GM23248 (cell line): ENCODE measurements around the gene SCRN3. TPM values are rescaled to one million over a fixed set of nuclear protein-coding genes. Genes with fewer than 3 reads are reported as not detected.

Experiments used
- DNase-seq: peaks from one replicate; pipeline ENCODE4 v3.0.0-alpha.2; 2015
- H2AFZ ChIP-seq: fragments of 200-600 bp; sonication (generic); 2 replicates; pipeline ENCODE4 v1.6.1; 2016; ENCODE audit warnings: antibody characterized with exemption
- H3F3A ChIP-seq: fragments of 200-600 bp; sonication (generic); 2 replicates; pipeline ENCODE4 v1.6.1; 2016; ENCODE audit warnings: mild to moderate bottlenecking, antibody characterized with exemption, mixed run types; ENCODE audit not compliant: insufficient read depth
- H3K27ac ChIP-seq: fragments of 200-600 bp; sonication (generic); 2 replicates; pipeline ENCODE4 v1.5.1; 2016; ENCODE audit warnings: mild to moderate bottlenecking
- H3K27me3 ChIP-seq: fragments of 200-600 bp; sonication (generic); replicated peaks from 2 replicates; pipeline ENCODE4 v1.6.1; 2016; ENCODE audit warnings: mild to moderate bottlenecking; ENCODE audit not compliant: insufficient read depth
- H3K36me3 ChIP-seq: fragments of 200-600 bp; sonication (generic); 2 replicates; pipeline ENCODE4 v1.6.1; 2016; ENCODE audit warnings: low read depth, mild to moderate bottlenecking
- H3K4me1 ChIP-seq: fragments of 200-600 bp; sonication (generic); 2 replicates; pipeline ENCODE4 v1.6.1; 2016; ENCODE audit warnings: mild to moderate bottlenecking; ENCODE audit not compliant: insufficient read depth
- H3K4me2 ChIP-seq: fragments of 200-600 bp; sonication (generic); one replicate; pipeline ENCODE4 v1.6.1; 2016; ENCODE audit warnings: mild to moderate bottlenecking; ENCODE audit not compliant: unreplicated experiment
- H3K4me3 ChIP-seq: fragments of 200-600 bp; sonication (generic); 2 replicates; pipeline ENCODE4 v1.5.1; 2016; ENCODE audit warnings: mild to moderate bottlenecking
- H3K79me2 ChIP-seq: fragments of 200-600 bp; sonication (generic); 2 replicates; pipeline ENCODE4 v1.6.1; 2016; ENCODE audit warnings: mild to moderate bottlenecking; ENCODE audit not compliant: insufficient read depth
- H3K9ac ChIP-seq: fragments of 200-600 bp; sonication (generic); 2 replicates; pipeline ENCODE4 v1.6.1; 2016; ENCODE audit warnings: mild to moderate bottlenecking
- H3K9me2 ChIP-seq: fragments of 200-600 bp; sonication (generic); 2 replicates; pipeline ENCODE4 v1.6.1; 2016; ENCODE audit warnings: mixed run types, mild to moderate bottlenecking, moderate library complexity; ENCODE audit not compliant: insufficient read depth
- H3K9me3 ChIP-seq: fragments of 200-600 bp; sonication (generic); one replicate; pipeline ENCODE4 v1.6.1; 2017; ENCODE audit warnings: low read depth
- H4K20me1 ChIP-seq: fragments of 200-600 bp; sonication (generic); 2 replicates; pipeline ENCODE4 v1.6.0; 2016; ENCODE audit not compliant: insufficient read depth
- EZH2 ChIP-seq: fragments of 200-600 bp; sonication (generic); IDR thresholded peaks from 2 replicates; pipeline ENCODE4 v1.6.1; 2018; ENCODE audit warnings: antibody characterized with exemption, mild to moderate bottlenecking; ENCODE audit not compliant: insufficient read depth, poor library complexity, severe bottlenecking
- EZH2phosphoT487 ChIP-seq: fragments of 200-600 bp; sonication (generic); IDR thresholded peaks from 2 replicates; pipeline ENCODE4 v1.6.1; 2018; ENCODE audit warnings: antibody characterized with exemption, moderate library complexity, mild to moderate bottlenecking, low read depth; ENCODE audit not compliant: insufficient read depth
- WGBS, 2 experiments: methylation state at CpG; one replicate each; pipeline ENCODE4 v1.1.6; 2015 to 2017; ENCODE audit warnings: low lambda C conversion rate in 2 of 2, low coverage in 1 of 2; ENCODE audit errors: missing lambda C conversion rate in 2 of 2; 5-methylcytosine and 5-hydroxymethylcytosine counted together
- in situ Hi-C: fragments of 300-500 bp; cut with MboI; formaldehyde crosslinking; loops from 2 replicates; pipeline ENCODE4 v1.15.0; 2020
- polyA plus RNA-seq: library from polyadenylated mRNA; unstranded; fragments of >200 nt; fragmentation: Nextera tagmentation; extraction: Ambion mirVana; gene quantifications from 2 replicates; pipeline ENCODE4 v1.2.1, GENCODE V29; 2016
- total RNA-seq: library from RNA; depleted of rRNA; stranded (reverse); fragments of >200 nt; shearing (Covaris generic); gene quantifications from 2 replicates; pipeline ENCODE4 v1.2.3, GENCODE V29; 2014

SCRN3 gene
- total and polyA plus RNA-seq, 2 experiments from 2014 or later, result 17.3 to 19.1 TPM

DNA sequence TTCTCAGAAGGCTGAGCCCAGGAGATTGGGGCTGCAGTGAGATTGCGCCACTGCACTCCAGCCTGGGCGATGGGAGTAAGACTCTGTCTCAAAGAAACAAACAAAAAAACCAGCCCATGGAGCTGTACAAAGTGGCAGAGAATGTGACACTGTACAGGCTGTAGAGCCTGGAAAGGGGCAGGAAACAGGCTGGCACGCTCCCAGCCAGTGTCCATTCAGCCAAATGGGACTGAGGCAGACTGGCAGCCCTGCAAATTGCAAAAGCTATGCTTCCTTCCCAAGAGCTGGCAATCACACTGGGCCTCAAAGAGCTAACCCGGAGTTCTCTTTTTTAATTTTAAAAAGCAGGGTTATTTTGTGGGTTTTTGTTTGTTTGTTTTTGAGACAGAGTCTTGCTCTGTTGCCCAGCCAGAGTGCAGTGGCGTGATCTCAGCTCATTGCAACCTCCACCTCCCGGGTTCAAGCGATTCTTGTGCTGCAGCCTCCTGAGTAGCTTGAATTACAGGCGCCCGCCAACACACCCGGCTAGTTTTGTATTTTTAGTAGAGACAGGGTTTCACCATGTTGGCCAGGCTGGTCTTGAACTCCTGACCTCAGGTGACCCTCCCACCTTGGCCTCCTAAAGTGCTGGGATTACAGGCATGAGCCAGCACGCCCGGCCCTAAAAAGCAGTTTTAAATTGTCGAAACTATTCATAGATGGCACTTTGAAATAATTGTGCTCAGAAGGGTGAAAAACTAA is 42.8 kb downstream of the SCRN3 start:
- no peak for DNase-seq
- Histone ChIP-seq H3K4me1 (peaks cover 11% of the 10 kb centered on the region), H3K27me3 (no peaks in the 10 kb centered on the region), H3K36me3 (no peaks in the 10 kb centered on the region), H3F3A (peaks cover 14% of the 10 kb centered on the region; the same call in 1 of the 2 replicates), H4K20me1 (no peaks in the 10 kb centered on the region), H2AFZ (no peak overlapping the region), H3K4me3 (no peak overlapping the region), H3K9me2 (no peaks in the 10 kb centered on the region), H3K4me2 (no peak overlapping the region), H3K27ac (no peak overlapping the region), H3K79me2 (no peaks in the 10 kb centered on the region), H3K9me3 (no peaks in the 10 kb centered on the region), H3K9ac (no peak overlapping the region)
- in situ Hi-C loops, result no loop called here
- TF ChIP-seq EZH2 (no peak), EZH2phosphoT487 (no peak)
- 89 to 92% methylated on average over 13 of the region's 13 CpGs for WGBS, 2 experiments

DNA sequence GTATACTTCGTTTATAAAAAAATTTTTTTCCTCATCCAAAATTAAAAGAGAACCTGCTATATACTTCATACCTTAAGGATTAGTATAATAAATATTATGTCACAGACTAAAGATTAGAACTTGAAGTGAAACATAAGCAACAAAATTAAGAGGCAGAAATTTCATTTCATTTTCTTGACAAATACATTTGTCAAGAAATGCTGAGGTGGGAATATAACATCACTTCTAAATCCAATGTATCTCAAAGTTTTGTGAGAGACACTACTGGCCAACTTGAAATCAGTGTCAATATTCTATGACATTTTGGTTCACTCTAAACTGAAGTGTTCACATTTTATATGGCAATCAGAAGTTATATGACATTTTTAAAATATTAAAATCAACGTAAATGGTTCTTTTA is 43.8 kb downstream of the SCRN3 start:
- Histone ChIP-seq H3K9me2 (no peaks in the 10 kb centered on the region), H3K27ac (no peak overlapping the region), H3K9me3 (no peaks in the 10 kb centered on the region), H3K4me2 (no peak overlapping the region), H3K79me2 (no peaks in the 10 kb centered on the region), H3K36me3 (no peaks in the 10 kb centered on the region), H3K27me3 (no peaks in the 10 kb centered on the region), H3K4me1 (peaks cover 14% of the 10 kb centered on the region), H3K4me3 (no peak overlapping the region), H3F3A (peaks cover 19% of the 10 kb centered on the region; the same call in 1 of the 2 replicates), H4K20me1 (no peaks in the 10 kb centered on the region), H2AFZ (no peak overlapping the region), H3K9ac (no peak overlapping the region)
- in situ Hi-C loops, result no loop called here
- DNase-seq, result no peak
- 85 to 95% methylated on average over 2 of the region's 2 CpGs for WGBS, 2 experiments
- TF ChIP-seq EZH2 (no peak), EZH2phosphoT487 (no peak)

DNA sequence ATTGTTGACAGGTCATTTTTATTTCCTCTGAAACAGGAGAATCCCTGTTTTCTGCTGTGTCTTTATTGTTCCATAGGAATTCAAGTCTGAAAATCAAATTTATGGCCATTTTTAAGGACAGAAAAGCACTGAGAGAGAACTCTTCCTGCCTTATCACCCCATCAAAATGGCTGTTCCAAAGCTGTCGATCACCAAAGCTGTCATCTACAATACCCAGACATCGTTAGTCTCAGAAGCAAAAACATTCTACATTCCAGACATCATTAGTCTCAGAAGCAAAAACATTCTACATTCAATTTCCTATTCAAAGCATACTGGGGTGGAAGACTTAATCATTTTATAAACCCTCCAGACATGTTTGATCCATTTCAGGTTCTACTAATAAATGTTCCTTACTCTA is 44.4 kb downstream of the SCRN3 start:
- Histone ChIP-seq H2AFZ (no peak overlapping the region), H3K4me3 (no peak overlapping the region), H3K27ac (no peak overlapping the region), H3K27me3 (no peaks in the 10 kb centered on the region), H3K9me2 (no peaks in the 10 kb centered on the region), H3F3A (peaks cover 19% of the 10 kb centered on the region; the same call in 1 of the 2 replicates), H3K9ac (no peak overlapping the region), H3K4me2 (no peak overlapping the region), H4K20me1 (no peaks in the 10 kb centered on the region), H3K4me1 (peaks cover 14% of the 10 kb centered on the region), H3K79me2 (no peaks in the 10 kb centered on the region), H3K36me3 (no peaks in the 10 kb centered on the region), H3K9me3 (no peaks in the 10 kb centered on the region)
- DNase-seq, result no peak
- in situ Hi-C loops, result no loop called here
- TF ChIP-seq EZH2 (no peak), EZH2phosphoT487 (no peak)
- WGBS, 2 experiments, result 9 to 17% methylated on average over 2 of the region's 2 CpGs

DNA sequence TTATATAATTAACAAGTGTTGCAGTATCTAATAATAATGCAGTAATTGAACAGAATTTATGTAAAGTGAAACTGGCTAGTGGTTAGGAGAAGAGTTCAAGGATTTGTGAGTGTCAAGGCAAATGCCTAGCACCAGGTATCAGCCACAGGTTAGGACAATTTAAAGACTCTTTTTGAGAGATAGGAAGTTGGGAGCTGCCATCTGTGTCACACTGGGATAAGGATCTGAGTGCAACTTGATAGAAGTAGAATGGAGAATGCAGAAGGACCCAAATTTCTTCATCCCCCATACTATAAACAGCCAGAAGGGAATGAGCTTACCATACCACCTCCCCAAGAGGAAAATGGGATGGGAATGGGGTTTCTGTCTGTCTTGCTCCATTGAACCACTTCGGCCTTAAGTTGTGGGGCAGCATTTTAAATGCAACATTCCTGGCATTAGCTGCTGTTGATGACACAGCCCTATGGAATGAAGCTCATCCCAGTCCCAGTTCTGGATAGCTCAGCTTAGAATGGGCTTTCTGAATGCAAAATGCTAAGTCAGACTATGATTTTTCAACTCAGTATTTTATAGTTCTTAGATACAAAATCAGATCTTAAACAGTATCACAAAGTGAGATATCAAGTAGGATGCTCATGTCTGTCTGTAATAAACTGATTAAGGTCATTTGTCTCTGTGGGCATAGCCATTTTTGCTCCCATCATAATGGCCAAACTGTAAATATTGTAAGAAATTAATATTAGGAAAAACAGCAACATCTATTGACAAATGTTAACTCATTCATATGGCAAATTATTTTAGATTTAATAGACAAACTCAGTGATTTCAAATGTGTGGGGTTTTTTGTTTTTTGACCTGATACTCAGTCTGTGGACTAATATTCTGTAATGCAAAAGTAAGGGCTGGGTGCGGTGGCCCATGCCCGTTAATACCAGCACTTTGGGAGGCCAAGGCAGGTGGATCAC is 47.3 kb downstream of the SCRN3 start:
- Histone ChIP-seq H3K4me3 (peak overlapping the region; percentile 8; the same call in 1 of the 2 replicates), H3K9ac (no peak overlapping the region), H3K4me2 (peak overlapping the region; percentile 60), H3K4me1 (peaks cover 14% of the 10 kb centered on the region), H3K79me2 (no peaks in the 10 kb centered on the region), H3K9me2 (no peaks in the 10 kb centered on the region), H3K27ac (no peak overlapping the region), H3K27me3 (no peaks in the 10 kb centered on the region), H3K9me3 (no peaks in the 10 kb centered on the region), H3F3A (peaks cover 22% of the 10 kb centered on the region; the same call in 1 of the 2 replicates), H4K20me1 (no peaks in the 10 kb centered on the region), H3K36me3 (no peaks in the 10 kb centered on the region), H2AFZ (peak overlapping the region; percentile 67)
- in situ Hi-C loops, result no loop called here
- 66 to 73% methylated on average over 3 of the region's 3 CpGs for WGBS, 2 experiments
- TF ChIP-seq EZH2phosphoT487 (no peak), EZH2 (no peak)
- DNase-seq, result peak; percentile 83
